Activated naive CD4-positive, alpha-beta T cell treated with anti-CD3 and anti-CD28 coated beads, Interleukin-2, amount 50 U/mL, for 16 hours (primary cell): ENCODE measurements around the gene TRMT10B.
A peak's percentile ranks its signal among the peaks of the same experiment; 100 is the strongest.
"Not testable (repeated sequence)": the region's sequence is repeated elsewhere in the genome, so short reads cannot be mapped to it uniquely, and the experiment has no call there.

Experiments
- DNase-seq: peaks from one replicate; pipeline ENCODE4 v3.0.0-alpha.2; 2020

Gene TRMT10B

GRCh38 chr9:37753489-37754190, at the start of gene TRMT10B:
TSS of gene TRMT10B (plus strand) at chr9:37753805. CDS start at chr9:37761932, 8,127 bp downstream.
- DNase-seq: peak; percentile 80

- DNase-seq: no peak
Observed at GRCh38 chr9:37705787-37706186, 47.8 kb upstream of the TRMT10B start.

- DNase-seq: no peak
Observed at GRCh38 chr9:37706290-37706689, 47.3 kb upstream of the TRMT10B start.

GRCh38 chr9:37707748-37708147, 45.9 kb upstream of the TRMT10B start:
- no peak for DNase-seq

- no peak for DNase-seq
Observed at GRCh38 chr9:37710046-37710445, 43.6 kb upstream of the TRMT10B start.

- no peak for DNase-seq
Observed at GRCh38 chr9:37715260-37715659, 38.3 kb upstream of the TRMT10B start.

GRCh38 chr9:37715991-37716505, 37.6 kb upstream of the TRMT10B start:
- no peak for DNase-seq

GRCh38 chr9:37719526-37719925, 34.1 kb upstream of the TRMT10B start:
- no peak for DNase-seq

- no peak for DNase-seq
Observed at GRCh38 chr9:37727013-37727412, 26.6 kb upstream of the TRMT10B start.

- DNase-seq: no peak
Observed at GRCh38 chr9:37729499-37729898, 24.1 kb upstream of the TRMT10B start.

GRCh38 chr9:37730256-37730655, 23.3 kb upstream of the TRMT10B start:
- DNase-seq: no peak

- no peak for DNase-seq
Observed at GRCh38 chr9:37730839-37731238, 22.8 kb upstream of the TRMT10B start.

GRCh38 chr9:37732086-37732741, 21.4 kb upstream of the TRMT10B start:
- DNase-seq: no peak

GRCh38 chr9:37732952-37733351, 20.7 kb upstream of the TRMT10B start:
- no peak for DNase-seq

GRCh38 chr9:37739222-37739621, 14.4 kb upstream of the TRMT10B start:
- DNase-seq: no peak

- no peak for DNase-seq
Observed at GRCh38 chr9:37740128-37740527, 13.5 kb upstream of the TRMT10B start.

GRCh38 chr9:37740631-37741328, 12.8 kb upstream of the TRMT10B start:
- no peak for DNase-seq

GRCh38 chr9:37745970-37746369, 7.6 kb upstream of the TRMT10B start:
- DNase-seq: no peak

GRCh38 chr9:37746448-37747270, 6.9 kb upstream of the TRMT10B start:
- DNase-seq: no peak

GRCh38 chr9:37747271-37747753, 6.3 kb upstream of the TRMT10B start:
- peak; percentile 64 for DNase-seq

GRCh38 chr9:37749129-37749528, 4.5 kb upstream of the TRMT10B start:
- DNase-seq: no peak

- no peak for DNase-seq
Observed at GRCh38 chr9:37751186-37751585, 2.4 kb upstream of the TRMT10B start.

- DNase-seq: not testable (repeated sequence)
Observed at GRCh38 chr9:37751704-37752103, 1.9 kb upstream of the TRMT10B start.
